GM21423 (cell line): ENCODE results near the gene ANO3.
"Not testable (repeated sequence)": the region's sequence is repeated elsewhere in the genome, so short reads cannot be mapped to it uniquely, and the experiment has no call there.

Experiments
- ATAC-seq: cut with Tn5 transposase; IDR thresholded peaks from one replicate; pipeline ENCODE4 v1.9.1; 2021; ENCODE audit warnings: mild to moderate bottlenecking, moderate library complexity; ENCODE audit not compliant: unreplicated experiment

Gene ANO3

GRCh38 chr11:26571861-26572654 is 240.1 kb downstream of the ANO3 start, which contains the start of gene MUC15:
TSS of gene MUC15 (minus strand) at chr11:26572263. CDS start at chr11:26567094, 5,169 bp downstream.
- no peak for ATAC-seq

- ATAC-seq, result no peak
Measured at GRCh38 chr11:26572770-26573402, 241.0 kb downstream of the ANO3 start.

DNA sequence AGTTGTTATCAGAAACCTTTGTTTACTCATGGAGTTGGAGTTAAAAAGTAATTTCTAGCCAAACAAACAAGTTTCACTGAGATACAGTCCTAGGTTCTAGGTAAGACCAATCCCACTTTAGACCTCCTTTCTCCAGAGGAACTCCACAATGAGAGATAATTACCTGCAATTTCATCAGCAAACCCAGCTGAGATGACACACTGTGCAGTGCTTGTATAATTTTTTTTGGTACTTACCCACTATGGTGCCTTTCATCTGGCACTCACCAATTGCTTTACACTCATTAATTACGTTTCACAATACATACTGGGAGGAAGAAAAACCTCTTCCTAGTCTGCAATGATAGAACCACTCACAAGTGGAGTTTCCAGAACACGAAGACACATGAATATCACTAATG is 242.0 kb downstream of the ANO3 start:
- no peak for ATAC-seq

DNA sequence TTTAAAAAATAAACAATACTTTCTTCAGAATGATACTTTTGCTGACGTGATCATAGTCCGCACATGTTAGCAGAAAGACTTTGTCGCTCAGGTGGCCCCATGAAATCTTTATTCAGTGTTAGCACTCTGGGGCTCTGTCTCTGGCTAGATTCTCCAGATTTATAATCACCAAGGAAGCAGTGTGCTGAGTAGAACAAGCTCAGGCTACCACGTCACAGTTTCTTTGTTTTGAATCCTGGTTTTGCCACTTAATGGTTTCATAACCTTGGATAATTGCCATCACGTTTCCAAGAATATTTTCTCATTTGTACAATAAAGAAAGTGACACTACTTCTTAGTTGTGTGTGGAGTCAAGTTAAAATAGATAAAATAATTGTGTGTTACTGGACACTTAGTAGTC is 244.0 kb downstream of the ANO3 start:
- no peak for ATAC-seq

GRCh38 chr11:26578998-26579661 is 247.2 kb downstream of the ANO3 start:
- no peak for ATAC-seq

DNA sequence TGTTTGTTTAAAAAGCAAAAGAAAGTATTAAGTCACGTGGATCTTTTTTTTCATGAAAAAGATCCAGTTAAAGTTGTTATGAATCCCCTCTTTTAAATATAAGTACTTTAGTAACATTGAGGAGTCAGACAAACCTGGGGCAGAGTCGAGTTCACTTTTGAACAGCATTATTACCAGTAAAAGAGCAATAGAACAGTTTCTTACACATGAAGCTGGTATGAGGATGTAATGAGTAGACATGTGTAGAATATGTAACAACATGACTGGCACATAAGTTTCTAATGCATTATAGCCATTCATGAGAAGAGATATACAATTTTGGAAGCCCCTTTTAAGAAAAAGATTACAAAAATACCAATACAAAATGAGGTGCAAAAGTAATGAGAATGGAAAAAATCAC is 247.8 kb downstream of the ANO3 start:
- no peak for ATAC-seq

- ATAC-seq, result no peak
Measured at GRCh38 chr11:26580929-26581328, 249.0 kb downstream of the ANO3 start.

GRCh38 chr11:26583550-26583949 is 251.6 kb downstream of the ANO3 start:
- no peak for ATAC-seq

DNA sequence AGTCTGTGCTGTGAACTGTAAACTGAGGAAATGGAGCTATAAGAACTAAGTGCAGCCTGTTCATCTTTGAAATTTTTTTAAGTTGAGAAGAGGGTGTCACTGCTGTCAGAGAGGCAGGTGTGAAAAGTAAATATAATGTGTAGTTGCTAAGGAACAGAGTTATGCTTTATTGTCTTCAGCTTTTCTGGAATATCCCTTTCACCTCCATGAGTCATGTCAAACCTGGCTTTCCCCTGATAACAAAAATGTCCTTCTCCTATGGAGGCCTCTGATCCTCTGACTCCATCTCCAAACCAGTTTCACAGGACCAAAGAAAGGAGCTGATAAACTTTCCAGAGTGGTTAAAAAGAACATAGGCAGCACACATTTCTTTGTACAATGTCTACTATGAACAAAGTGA is 252.9 kb downstream of the ANO3 start:
- ATAC-seq, result no peak

DNA sequence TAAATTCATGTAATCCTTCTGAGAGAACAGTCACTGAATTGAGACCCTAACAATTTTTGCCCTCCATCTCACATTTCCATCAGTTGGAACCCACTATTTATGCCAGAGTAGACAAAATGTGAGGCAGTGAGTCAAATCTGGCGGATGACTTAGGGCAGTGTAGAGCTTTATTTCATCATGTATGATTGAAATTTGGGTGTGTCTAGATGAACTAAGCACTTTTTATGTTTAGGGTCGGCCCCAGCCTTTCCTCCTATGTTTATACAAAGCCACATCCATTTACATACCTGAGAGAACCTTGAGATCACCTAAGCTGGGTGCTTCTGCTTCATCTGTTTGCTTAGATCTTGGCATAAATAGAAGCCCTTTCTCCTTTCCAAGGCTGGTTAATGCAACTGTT is 255.1 kb downstream of the ANO3 start:
- no peak for ATAC-seq

GRCh38 chr11:26593691-26594090 is 261.8 kb downstream of the ANO3 start:
- no peak for ATAC-seq

DNA sequence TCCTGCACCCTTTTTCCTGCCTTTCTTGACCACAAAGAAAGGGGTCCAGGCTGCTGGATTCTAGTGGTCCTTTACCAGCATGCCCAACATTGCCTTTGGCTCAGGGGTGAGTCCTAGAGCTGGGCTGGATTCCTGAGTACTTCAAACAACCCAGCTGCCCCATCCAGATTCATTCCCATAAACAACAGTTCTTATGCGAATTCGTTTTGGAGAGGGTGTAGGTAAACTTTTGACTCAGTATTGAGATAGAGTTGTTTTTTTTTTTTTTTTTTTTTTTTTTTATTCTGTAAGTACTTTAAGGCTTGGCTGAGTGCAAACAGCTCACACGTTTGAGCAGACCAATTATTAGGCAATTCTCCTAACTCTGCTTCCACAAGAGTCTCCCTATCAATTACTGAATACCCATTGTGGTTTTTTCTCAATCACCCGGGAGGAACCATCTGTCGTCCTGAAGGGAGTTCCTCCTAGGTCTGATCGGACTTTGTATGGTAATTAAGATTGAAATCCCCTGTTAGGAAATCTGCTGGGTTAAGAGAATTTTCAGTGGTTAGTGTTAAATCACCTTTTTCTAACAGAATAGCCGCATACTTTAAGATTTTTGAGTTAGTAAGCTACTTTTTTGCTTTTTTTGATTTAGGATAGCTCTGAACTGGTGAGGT is 263.4 kb downstream of the ANO3 start:
- ATAC-seq, result not testable (repeated sequence)

DNA sequence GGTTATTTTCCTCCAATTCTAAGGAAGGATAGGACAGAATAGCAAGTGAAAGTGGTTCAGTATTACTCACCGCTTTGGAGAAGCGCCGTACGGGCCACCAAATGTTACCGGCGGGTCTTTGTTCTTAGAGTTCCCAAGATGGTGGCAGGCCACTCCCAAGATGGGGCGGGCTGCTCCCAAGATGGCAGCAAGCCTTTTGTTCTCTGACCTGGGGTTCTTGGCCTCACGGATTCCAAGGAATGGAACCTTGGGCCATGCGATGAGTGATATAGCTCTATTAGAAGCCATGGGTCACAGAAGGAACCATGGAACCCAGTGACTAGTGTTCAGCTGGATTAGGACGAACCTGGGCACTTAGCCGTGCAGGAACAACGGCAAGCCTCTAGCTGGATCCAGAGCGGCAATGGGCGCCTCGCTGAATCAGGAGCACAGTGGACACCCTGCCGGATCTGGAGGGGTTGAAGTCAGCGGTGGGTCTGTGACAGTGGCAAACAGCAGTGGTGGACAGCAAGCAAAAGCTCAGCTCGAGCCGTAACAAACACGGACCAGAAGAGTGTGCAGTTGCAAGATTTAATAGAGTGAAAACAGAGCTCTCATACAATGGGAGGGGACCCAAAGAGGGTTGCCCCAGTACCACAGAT is 265.2 kb downstream of the ANO3 start:
- ATAC-seq, result not testable (repeated sequence)

DNA sequence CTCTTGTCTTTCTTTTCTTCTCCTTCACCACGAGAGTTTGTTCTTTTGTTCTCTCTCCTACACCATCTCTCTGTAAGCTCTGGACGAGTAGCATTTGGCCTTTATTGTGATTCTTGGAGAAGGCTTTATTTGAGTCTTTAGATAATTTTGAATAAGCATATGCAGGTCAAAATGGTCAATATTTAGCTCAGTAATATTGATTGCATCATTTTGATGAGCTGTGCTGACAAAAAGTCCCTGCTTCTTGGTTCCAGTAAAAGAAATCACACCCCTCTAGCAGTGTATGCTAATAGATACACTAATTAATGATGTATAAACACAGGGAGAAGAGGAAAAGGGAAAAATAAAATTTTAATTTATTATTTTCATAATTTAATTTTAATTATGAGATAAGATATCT is 266.0 kb downstream of the ANO3 start:
- ATAC-seq, result no peak

DNA sequence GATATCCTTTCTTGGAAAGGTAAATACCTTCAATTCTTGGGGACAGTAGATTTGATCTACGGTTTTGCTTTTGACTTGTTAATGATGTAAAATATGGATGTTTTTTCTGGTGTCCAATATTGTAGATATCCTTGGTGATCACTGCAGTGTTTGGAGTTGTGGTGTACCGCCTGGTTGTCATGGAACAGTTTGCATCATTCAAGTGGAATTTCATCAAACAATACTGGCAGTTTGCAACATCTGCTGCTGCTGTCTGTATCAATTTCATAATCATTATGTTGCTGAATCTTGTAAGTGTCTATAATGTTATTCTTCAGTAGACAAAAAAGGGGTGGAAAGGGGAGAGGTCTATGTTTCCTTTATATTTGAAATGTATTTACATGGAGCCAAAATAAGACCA is 267.5 kb downstream of the ANO3 start:
- ATAC-seq, result no peak

DNA sequence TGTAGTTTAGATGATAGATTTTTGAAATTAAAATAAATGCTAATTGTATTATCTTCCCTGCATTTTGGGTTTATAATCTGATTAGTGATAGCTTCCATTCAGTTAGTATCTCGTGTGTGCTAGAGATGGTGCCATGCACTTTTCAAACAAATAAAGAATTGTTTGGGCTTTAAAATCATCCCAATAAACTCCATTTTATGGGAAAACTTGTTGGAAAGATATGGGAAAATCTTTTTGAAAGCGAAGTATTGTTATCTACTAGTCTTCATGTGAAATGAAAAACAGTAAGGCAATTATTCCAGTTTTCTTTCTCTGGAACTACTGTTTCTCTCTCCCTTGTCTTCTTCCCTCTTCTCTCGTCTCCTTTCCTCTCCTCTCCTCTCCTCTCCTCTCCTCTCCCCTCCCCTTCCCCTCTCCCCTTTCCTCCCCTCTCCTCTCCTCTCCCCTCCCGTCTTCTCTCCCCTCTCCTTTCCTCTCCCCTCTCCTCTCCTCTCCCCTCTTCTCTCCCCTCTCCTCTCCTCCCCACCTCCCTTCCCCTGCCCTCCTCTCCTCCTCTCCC is 268.0 kb downstream of the ANO3 start:
- ATAC-seq, result no peak

DNA sequence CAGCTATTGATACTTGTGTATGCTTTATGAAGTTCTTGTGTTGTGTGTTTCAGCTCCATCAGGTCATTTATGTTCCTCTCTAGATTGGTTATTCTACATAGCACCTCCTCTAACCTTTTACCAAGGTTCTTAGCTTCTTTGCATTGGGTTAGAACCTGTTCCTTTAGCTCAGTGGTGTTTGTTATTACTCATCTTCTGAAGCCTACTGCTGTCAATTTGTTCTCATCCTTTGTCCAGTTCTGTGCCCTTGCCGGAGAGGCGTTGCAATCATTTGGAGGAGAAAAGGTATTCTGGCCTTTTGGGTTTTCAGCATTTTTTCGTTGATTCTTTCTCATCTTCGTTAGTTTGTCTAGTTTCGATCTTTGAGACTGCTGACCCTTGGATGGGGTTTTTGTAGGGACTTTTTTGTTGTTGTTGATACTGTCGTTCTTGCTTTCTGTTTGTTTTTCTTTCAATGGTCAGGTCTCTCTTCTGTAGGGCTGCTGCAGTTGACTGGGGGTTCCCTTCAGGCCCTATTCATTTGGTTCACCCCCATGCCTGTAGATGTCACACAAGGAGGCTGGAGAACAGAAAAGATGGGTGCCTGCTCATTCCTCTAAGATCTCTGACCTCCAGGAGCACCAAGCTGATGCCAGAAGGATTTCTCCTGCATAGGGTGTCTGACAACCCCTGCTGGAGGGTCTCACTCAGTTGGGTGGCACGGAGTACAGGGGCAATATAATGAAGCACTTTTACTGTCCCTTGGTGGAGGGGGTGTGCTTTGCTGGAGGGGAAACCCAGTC is 276.0 kb downstream of the ANO3 start:
- no peak for ATAC-seq

GRCh38 chr11:26608507-26609146 is 276.7 kb downstream of the ANO3 start:
- no peak for ATAC-seq

DNA sequence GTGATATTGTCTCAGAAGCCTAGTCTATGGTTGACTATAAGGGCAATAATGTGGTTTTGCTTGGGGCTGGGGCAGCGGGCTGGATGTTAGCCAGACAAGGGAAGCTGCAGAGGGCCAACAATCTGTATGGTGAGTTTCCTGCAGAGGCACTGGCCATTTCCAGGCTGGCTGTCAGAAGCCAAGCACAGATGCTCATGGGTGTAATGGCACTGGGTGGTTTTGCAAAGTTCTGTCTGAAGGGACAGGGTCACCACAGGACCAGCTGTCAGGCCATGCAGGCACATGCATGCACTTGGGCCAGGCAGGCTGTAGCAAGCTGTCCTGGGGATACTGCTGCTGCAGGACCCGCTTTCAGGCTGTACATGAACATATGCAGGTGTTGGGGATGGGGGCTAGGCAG is 281.8 kb downstream of the ANO3 start:
- no peak for ATAC-seq
